MCF 10A (cell line): ENCODE data around the gene TSC2. TPM values are rescaled to one million over a fixed set of nuclear protein-coding genes. Genes with fewer than 3 reads are reported as not detected.

Source experiments
- BruUV-seq: library from RNA; stranded (reverse); fragments of 400-500 nt; replicated peaks from 2 replicates; lab custom pipeline; 2021; lab: Mats Ljungman, UMichigan
- CTCF ChIA-PET: fragments of 300-600 bp; sonication (Branson Sonifier 250); formaldehyde crosslinking; extraction: SDS; loops from one replicate; lab custom pipeline; 2021; ENCODE audit warnings: antibody characterized with exemption, inconsistent platforms; lab: Yijun Ruan, JAX
- POLR2A ChIA-PET: fragments of 300-600, 350-650 bp; sonication (Branson Sonifier 250); formaldehyde crosslinking; extraction: SDS; loops from one replicate; lab custom pipeline; 2020; ENCODE audit warnings: antibody characterized with exemption, inconsistent platforms; lab: Yijun Ruan, JAX
- DNase-seq: peaks from one replicate; pipeline ENCODE4 v3.0.0-alpha.2; 2018; ENCODE audit not compliant: unreplicated experiment
- H3K27ac Mint-ChIP-seq: one replicate; pipeline ENCODE4 v1.8.0; 2022; ENCODE audit warnings: mild to moderate bottlenecking, low read depth, mixed read lengths; ENCODE audit not compliant: unreplicated experiment
- H3K27me3 Mint-ChIP-seq: one replicate; pipeline ENCODE4 v1.8.0; 2022; ENCODE audit warnings: mixed read lengths; ENCODE audit not compliant: insufficient read depth, unreplicated experiment
- H3K36me3 Mint-ChIP-seq: one replicate; pipeline ENCODE4 v1.8.0; 2022; ENCODE audit warnings: mild to moderate bottlenecking, moderate library complexity, mixed read lengths; ENCODE audit not compliant: insufficient read depth, unreplicated experiment
- H3K4me1 Mint-ChIP-seq: one replicate; pipeline ENCODE4 v1.8.0; 2022; ENCODE audit warnings: mixed read lengths; ENCODE audit not compliant: insufficient read depth, unreplicated experiment
- H3K4me3 Mint-ChIP-seq: one replicate; pipeline ENCODE4 v1.8.0; 2022; ENCODE audit warnings: mild to moderate bottlenecking, moderate library complexity, mixed read lengths; ENCODE audit not compliant: unreplicated experiment
- H3K9me3 Mint-ChIP-seq: one replicate; pipeline ENCODE4 v1.8.0; 2022; ENCODE audit warnings: mixed read lengths; ENCODE audit not compliant: unreplicated experiment
- intact Hi-C: fragments of 100-400 bp; cut with micrococcal nuclease; formaldehyde crosslinking; loops from 2 replicates; pipeline ENCODE4 v1.14.1; 2022
- total RNA-seq: library from RNA; stranded (reverse); gene quantifications from 2 replicates; pipeline ENCODE4 v1.2.3, GENCODE V29; 2022
- TF ChIP-seq, protein P1 (sequence below): fragments of 200-600 bp; IDR thresholded peaks from one replicate; pipeline ENCODE4 v1.8.0; 2022; ENCODE audit warnings: antibody characterized with exemption, mild to moderate bottlenecking; ENCODE audit not compliant: unreplicated experiment

Gene TSC2
- total RNA-seq, 1 experiment from 2014 or later = 99.8 TPM

DNA sequence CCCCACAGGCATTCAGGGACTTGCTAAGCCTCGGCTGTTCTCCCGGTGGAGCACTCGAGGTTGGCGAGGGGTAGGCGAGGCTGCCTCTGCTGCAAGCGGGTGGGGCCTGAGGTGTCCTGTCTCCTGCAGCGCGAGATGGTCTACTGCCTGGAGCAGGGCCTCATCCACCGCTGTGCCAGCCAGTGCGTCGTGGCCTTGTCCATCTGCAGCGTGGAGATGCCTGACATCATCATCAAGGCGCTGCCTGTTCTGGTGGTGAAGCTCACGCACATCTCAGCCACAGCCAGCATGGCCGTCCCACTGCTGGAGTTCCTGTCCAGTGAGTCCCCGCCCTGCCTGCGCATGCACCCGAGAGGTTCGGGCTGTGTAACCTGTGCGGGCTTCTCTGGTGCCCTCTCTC lies 26.3 kb downstream of the TSC2 start:
- Mint-ChIP-seq H3K4me1 (no peaks in the 10 kb centered on the region), H3K36me3 (peaks cover 25% of the 10 kb centered on the region), H3K4me3 (no peak overlapping the region), H3K27ac (no peak overlapping the region), H3K9me3 (no peaks in the 10 kb centered on the region), H3K27me3 (no peaks in the 10 kb centered on the region)
- BruUV-seq = no TSS peak
- ChIA-PET CTCF (interaction anchor here (1.4 kb wide), 1 partner anchor 66 kb away, joined by 8 read pairs; no protein-coding TSS in a partner anchor), POLR2A (no interaction called here)
- DNase-seq = no peak
- intact Hi-C loops = no loop called here
- TF ChIP-seq, protein P1, sequence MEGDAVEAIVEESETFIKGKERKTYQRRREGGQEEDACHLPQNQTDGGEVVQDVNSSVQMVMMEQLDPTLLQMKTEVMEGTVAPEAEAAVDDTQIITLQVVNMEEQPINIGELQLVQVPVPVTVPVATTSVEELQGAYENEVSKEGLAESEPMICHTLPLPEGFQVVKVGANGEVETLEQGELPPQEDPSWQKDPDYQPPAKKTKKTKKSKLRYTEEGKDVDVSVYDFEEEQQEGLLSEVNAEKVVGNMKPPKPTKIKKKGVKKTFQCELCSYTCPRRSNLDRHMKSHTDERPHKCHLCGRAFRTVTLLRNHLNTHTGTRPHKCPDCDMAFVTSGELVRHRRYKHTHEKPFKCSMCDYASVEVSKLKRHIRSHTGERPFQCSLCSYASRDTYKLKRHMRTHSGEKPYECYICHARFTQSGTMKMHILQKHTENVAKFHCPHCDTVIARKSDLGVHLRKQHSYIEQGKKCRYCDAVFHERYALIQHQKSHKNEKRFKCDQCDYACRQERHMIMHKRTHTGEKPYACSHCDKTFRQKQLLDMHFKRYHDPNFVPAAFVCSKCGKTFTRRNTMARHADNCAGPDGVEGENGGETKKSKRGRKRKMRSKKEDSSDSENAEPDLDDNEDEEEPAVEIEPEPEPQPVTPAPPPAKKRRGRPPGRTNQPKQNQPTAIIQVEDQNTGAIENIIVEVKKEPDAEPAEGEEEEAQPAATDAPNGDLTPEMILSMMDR = no peak

GRCh38 chr16:2075631-2076030 lies 27.8 kb downstream of the TSC2 start:
- no peak overlapping the region for H3K27ac Mint-ChIP-seq
- intact Hi-C loops = no loop called here

GRCh38 chr16:2076072-2076865 lies 28.5 kb downstream of the TSC2 start:
- H3K4me1 Mint-ChIP-seq = no peaks in the 10 kb centered on the region
- intact Hi-C loops = no loop called here
- BruUV-seq = no TSS peak
- DNase-seq = no peak
- peaks cover 21% of the 10 kb centered on the region for H3K36me3 Mint-ChIP-seq
- TF ChIP-seq, protein P1 = no peak
- H3K9me3 Mint-ChIP-seq = no peaks in the 10 kb centered on the region
- ChIA-PET POLR2A (no interaction called here), CTCF (no interaction called here)
- H3K4me3 Mint-ChIP-seq = no peak overlapping the region
- no peaks in the 10 kb centered on the region for H3K27me3 Mint-ChIP-seq
- no peak overlapping the region for H3K27ac Mint-ChIP-seq

More at GRCh38 chr16:2075631-2076030, 27.8 kb downstream of the TSC2 start:
- Mint-ChIP-seq H3K4me3 (no peak overlapping the region), H3K36me3 (peaks cover 19% of the 10 kb centered on the region), H3K27me3 (no peaks in the 10 kb centered on the region), H3K4me1 (no peaks in the 10 kb centered on the region), H3K9me3 (no peaks in the 10 kb centered on the region)
- no peak for DNase-seq
- ChIA-PET CTCF (no interaction called here), POLR2A (no interaction called here)
- TF ChIP-seq, protein P1 = no peak
- BruUV-seq = no TSS peak

DNA sequence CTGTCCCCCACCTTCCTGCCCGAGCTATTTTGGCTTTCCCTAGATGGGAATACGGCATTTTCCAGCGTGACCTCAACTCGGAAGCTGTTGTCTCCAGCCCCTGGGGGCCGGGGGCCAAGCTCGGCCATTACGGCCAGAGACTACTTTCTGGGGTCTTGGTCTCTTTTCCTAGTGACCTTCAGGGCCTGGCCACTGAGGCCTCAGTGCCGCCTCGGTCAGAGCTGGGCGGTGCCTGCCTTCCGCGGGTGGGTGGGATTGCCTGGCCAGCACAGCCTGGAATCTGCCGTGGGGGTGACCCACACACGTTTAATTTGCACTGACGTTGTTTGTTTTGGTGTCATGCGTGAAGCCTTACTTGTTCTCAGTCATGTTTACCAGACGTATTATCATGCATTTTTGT lies 29.2 kb downstream of the TSC2 start:
- no peak overlapping the region for H3K4me3 Mint-ChIP-seq
- DNase-seq = no peak
- intact Hi-C loops = no loop called here
- H3K27ac Mint-ChIP-seq = no peak overlapping the region
- H3K9me3 Mint-ChIP-seq = no peaks in the 10 kb centered on the region
- TF ChIP-seq, protein P1 = no peak
- CTCF ChIA-PET = no interaction called here
- no TSS peak for BruUV-seq
- POLR2A ChIA-PET = interaction anchor here (0.6 kb wide), 1 partner anchor 10 kb away, joined by 3 read pairs; no protein-coding TSS in a partner anchor
- H3K27me3 Mint-ChIP-seq = no peaks in the 10 kb centered on the region
- H3K4me1 Mint-ChIP-seq = no peaks in the 10 kb centered on the region
- peaks cover 20% of the 10 kb centered on the region for H3K36me3 Mint-ChIP-seq
